Dedifferentiated amniotic fluid mesenchymal stem cell (primary cell): Measurements from ENCODE around the gene ABCG4.
A peak's percentile ranks its signal among the peaks of the same experiment; 100 is the strongest.
"Not testable (repeated sequence)": the region's sequence is repeated elsewhere in the genome, so short reads cannot be mapped to it uniquely, and the experiment has no call there.

Experiments
- DNase-seq: peaks from one replicate; pipeline ENCODE4 v3.0.0-alpha.2; 2016; ENCODE audit errors: extremely low spot score

Gene ABCG4

DNA sequence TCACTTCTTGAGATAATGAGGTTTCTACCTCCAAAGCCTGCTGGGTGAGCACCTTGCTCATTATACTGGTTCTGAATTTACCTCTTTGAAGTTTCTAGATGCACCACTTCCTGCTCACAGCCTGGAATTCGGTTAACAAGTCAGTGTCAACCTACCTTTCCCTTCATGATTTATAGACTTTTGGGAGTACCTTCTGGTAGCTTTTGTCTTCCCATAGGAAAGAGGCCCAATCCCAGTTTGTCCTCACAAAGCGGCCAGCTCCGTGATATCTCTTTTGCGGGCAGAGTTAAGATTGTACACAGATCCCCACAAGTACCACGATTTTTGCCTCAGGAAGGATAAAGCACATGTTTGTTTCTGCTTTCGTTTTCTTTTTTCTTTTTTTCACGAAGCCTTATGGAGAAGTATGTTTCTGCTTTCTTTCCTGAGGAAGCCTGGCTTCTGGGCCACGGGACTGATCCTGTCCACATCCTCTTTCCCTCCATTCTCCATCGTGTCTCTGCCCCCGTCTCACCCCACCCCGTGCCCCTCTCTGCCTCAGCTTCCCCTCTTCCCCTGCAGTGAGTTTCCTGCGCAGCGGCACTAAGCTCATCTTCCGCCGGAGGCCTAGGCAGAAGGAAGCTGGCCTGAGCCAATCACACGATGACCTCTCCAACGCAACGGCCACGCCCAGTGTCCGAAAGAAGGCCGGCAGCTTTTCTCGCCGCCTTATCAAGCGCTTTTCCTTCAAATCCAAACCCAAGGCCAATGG is 33.2 kb upstream of the ABCG4 start:
- no peak for DNase-seq

DNA sequence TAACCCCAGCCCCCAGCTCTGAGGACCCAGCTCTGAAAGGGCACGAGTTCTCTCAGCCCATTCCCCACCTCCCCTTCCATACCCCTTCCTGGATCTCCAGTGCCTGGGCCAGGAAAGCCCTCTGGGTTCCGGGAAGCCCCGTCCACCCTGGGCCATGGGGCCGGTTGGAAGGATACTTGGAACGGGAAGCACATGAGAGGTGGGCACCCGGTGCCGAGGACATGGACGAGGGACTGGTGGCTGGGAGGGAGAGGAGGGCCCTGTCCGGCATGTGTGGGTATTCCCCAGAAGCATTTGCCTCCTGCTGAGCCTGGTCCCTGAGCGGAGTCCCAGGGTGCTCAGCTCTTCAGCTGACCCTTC is 32.6 kb upstream of the ABCG4 start:
- no peak for DNase-seq

GRCh38 chr11:119116601-119117000 is 32.3 kb upstream of the ABCG4 start:
- DNase-seq = no peak

DNA sequence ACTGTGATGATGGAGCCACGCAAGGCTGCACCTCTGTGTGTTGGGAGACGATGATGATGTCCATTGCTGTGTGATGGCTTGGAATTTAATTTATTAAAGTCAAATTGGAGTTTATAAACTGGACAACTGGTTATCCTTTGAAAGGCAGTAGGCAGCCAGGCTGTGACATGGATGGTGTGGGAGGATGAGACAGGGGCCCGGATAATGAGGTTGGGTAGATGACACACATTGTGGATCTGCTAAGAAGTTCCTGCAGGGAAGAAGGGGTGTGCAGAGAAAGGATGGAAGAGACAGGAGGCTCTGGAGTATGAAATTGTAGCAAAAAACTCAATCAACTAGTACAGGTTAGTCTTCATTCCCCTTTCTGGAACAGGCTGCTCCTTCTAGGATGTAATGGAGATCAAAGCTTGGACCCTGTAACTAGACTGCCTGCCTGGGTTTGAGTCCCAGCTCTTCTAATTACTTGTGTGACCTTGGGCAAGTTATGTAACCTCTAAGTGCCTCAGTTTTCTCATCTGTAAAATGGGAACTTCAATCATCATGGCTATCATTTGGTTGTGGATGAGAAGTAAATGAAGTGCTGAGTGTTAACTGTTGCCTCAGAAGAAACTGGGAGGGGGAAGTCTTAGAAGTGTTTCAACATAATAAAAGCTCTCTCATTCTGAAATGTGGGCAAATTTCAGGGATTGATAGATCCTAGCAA is 31.7 kb upstream of the ABCG4 start:
- DNase-seq = no peak

DNA sequence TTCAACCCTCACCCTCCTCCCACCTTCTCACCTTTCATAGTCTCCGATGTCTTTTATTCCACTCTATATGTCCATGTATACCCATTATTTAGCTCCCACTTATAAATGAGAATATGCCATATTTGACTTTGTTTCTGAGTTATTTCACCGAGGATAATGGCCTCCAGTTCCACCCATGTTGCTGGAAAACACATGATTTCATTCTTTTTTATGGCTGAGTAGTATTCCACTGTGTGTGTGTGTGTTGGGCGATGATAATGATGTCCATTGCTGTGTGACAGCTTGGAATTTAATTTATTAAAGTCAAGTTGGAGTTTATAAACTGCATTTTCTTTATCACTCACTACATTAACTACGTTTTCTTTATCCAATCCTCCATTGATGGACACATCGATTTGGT is 30.6 kb upstream of the ABCG4 start:
- no peak for DNase-seq

DNA sequence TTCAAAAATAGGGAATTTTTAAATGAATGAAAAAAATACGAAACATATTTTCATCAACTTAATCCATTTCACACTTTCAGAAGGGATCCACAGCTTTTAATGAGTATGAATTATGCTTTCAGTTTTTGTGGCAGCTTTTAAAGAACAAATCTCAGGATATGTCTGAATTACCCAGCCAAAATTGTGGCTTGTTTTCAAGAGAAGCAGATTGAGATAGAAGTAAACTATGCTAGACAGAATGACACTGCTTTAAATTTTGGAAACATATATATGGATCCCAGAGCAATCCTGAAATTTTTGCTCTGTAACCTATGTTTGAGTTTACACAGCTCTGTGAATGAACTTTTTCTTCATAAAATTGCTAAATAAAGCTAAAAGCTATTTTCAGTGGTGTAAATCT is 29.9 kb upstream of the ABCG4 start:
- DNase-seq = no peak

DNA sequence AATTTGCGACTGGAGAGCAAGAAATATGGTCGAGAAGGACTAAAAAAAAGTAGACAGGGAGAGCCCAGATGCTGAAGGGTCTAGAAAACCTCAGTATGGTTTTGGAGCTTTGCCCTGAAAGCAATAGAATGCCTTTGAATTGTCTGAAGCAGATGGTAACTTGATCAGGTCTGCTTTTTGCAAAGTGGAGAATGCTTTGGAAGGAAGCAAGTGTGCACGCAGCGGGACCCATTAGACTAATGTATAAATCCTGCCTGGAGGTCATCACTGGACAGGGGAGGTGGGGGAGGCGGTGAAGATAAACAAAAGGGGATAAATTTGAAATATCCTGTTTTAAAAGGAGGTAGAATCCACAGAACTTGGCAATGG is 28.2 kb upstream of the ABCG4 start:
- peak; percentile 60 for DNase-seq

DNA sequence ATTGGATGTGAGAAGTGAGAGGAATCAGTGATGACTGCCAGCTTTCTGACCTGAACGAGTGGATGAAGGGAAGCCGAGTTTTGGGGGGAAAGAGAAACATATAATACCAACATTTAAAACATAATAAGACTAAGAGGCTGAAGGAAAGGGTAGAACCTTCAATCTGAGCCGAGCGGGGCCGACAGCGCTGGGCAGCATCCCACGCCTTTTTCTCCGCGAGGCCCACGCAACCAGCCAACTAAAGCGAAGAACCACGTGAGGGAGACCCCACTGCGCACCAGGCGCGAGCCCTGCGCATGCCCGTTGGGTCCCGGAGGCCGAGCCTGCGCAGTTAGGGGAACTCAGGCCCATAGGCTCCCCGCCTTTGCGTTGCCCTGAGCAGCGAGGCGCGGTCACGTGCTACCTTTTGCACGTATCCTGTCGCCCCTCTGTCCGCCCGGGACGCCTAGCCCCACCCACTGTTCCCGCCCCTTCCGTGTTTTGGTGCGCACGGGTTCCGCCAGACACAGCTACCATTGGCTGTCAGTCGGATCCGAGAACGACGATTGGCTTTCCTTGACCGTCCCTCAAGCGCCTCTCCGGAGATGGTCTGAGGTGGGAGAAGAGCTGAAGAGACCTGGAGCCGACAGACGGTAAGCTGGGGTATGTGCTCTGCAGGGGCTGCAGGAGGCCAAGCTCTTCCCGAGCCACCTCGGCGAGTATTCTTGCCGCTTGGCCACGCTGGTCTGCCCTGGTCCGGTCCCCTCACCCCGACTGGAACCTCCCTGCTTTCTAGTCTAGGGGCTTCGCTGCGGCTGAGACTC is 27.6 kb upstream of the ABCG4 start, which contains the start of gene HINFP:
HINFP (plus strand) TSS at position 573 of the 803 bp plus-strand sequence. CDS start 5,365 bp downstream, outside the sequence.
- peak; percentile 99 for DNase-seq

- no peak for DNase-seq
These were observed 27.1 kb upstream of the ABCG4 start for GRCh38 chr11:119121811-119122124.

GRCh38 chr11:119125821-119126220 is 23.0 kb upstream of the ABCG4 start:
- DNase-seq = no peak

DNA sequence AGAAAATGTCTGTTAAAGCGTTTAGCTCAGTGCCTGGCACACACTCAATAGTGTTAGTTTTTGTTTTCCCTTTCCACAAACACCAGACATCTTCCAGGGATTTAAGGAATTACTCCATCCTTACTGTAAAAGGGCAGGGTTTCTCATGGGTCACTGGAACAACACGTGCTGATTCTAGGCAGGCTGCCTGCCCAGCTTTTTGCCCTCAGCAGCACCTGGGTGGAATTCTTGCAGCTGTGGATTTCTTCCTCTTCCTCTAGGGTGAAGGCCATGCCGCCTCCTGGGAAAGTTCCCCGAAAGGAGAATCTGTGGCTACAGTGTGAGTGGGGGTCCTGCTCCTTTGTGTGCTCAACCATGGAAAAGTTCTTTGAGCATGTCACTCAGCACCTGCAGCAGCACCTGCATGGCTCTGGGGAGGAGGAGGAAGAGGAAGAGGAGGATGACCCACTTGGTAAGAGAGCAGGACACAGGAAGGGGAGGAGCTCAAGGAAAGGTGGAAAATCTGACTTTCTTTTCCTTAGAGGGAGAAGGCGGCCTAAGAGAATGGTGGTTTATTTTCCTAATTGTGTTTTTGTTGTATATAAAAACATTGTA is 22.1 kb upstream of the ABCG4 start:
- no peak for DNase-seq

DNA sequence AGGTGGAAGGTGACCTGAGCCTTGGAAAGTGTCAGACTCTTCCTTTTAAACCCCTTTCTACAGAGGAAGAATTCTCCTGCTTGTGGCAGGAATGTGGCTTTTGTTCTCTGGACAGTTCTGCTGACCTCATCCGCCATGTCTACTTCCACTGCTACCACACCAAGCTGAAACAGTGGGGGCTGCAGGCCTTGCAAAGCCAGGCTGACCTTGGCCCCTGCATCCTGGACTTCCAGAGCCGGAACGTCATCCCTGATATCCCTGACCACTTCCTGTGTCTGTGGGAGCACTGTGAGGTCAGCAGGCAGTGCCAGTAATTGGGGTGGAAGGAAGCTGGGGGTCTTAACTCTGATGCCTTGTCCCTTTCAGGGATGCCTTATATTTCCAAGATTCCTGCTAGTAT is 18.2 kb upstream of the ABCG4 start:
- no peak for DNase-seq

- DNase-seq = no peak
These were observed 14.4 kb upstream of the ABCG4 start for GRCh38 chr11:119134389-119134978.

DNA sequence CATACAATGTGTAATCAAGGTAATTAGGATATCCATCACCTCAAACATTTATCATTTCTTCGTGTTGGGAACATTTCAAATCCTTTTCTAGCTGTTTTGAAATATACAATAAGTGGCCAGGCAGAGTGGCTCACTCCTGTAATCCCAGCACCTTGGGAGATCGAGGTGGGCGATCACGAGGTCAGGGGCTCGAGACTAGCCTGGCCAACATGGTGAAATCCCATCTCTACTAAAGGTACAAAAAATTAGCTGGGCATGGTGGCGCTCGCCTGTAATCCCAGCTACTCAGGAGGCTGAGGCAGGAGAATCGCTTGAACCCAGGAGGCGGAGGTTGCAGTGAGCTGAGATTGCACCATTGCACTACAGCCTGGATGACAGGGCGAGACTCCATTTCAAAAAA is 9.6 kb upstream of the ABCG4 start:
- DNase-seq = not testable (repeated sequence)

- DNase-seq = peak; percentile 69
These were observed 3.9 kb upstream of the ABCG4 start for GRCh38 chr11:119144825-119145486.

- DNase-seq = no peak
These were observed 3.3 kb upstream of the ABCG4 start for GRCh38 chr11:119145551-119145950.

DNA sequence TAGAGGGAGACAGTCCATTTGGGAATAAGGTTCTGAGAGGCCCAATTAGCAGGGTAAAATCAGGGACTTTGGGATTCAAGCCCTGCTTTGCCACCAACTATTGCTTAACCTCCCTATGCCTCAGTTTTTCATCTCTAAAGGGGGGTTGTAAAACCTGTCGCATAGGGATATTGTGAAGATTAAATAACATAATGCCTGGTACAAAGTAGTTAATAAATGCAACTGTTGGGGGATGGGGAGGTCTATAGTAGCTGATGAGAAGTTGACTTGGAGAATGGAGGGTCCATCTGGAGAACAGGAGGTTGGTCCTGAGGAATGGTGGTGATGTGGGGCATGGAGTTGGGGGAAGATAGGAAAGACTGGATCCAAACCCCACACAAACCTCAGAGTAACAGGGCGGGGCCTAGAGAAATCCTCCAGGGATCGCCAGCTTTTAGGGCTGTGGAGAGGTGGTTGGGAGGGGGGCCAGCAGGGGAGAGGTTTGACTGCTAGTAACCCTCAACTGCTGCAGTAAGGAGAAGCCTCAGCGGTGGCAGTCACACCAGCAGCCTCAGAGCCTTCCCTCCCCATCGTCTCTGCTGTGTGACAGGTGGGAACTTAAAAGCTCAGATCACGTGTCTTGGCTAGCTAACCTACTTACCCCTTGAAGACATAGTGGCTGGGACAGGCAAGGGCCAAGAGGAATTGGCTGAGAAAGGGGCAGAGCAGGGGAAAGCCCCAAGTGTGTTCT is 1.1 kb upstream of the ABCG4 start:
- DNase-seq = no peak

GRCh38 chr11:119148720-119149017 is 183 bp upstream of the ABCG4 start:
- no peak for DNase-seq

DNA sequence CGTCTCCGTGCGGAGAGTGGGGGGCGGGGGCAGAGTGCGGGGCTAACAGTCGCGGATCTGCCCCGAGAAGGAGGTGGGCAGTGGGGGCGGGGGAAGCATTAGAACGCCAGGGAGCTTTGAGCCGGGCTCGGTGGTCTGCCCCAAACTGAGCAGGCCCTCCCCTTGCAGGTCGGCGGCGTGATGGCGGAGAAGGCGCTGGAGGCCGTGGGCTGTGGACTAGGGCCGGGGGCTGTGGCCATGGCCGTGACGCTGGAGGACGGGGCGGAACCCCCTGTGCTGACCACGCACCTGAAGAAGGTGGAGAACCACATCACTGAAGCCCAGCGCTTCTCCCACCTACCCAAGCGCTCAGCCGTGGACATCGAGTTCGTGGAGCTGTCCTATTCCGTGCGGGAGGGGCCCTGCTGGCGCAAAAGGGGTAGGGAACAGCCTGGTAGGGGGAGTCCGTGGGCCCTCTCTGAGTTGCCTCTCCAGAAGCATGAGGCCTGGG is 979 bp downstream of the ABCG4 start:
- no peak for DNase-seq

DNA sequence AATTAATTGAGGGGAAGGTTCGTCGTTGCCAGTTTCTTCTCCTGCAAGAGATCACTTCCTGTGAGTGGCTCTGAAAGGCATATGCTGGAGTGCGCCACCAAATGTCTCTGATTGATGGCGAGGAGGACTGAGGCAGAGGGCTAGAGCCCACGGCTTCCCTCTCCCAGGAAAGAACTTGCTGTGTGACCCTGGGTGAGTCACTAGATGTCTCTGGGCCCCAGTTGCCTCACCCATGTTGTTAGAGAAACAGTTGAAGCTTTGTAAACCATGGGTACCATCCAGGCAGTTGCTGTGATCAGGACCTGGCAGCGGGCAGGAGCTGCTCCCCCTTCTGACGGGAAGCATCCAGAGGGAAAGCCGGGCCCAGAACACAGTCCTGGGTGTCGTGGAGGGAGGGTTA is 3.2 kb downstream of the ABCG4 start:
- DNase-seq = no peak

DNA sequence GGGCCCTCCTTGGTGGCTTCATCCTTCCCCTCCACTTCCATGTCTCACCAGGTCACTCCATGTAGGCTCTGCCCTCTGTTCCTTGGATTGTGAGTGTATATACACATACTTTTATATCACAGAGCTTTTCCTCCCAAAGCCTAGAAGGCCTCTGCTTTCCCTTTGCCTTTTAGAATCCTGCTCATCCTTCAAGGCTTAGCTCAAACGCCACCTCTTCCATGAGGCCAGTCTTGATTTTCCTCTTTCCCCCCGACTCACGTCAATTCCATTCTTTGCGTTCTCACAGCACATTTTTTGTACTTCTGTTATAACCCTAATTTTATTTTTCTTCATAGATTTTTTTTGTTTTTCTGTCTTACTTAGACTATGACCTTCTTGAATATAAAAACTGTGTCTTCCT is 3.8 kb downstream of the ABCG4 start:
- no peak for DNase-seq
